K562 (cell line): ENCODE data around the gene TPD52L2. TPM values are rescaled to one million over a fixed set of nuclear protein-coding genes. Genes with fewer than 3 reads are reported as not detected.
A peak's percentile ranks its signal among the peaks of the same experiment; 100 is the strongest.

ENCODE experiments used
- ATF7 ChIP-seq: fragments of 450-650 bp; IDR thresholded peaks from 2 replicates; pipeline ENCODE4 v1.7.1; 2014; ENCODE audit warnings: mild to moderate bottlenecking, moderate library complexity
- CSDE1 ChIP-seq, 2 experiments: fragments of 450-650 bp; IDR thresholded peaks; 2 replicates each; pipeline ENCODE4 v1.6.1; 2016; ENCODE audit warnings: mild to moderate bottlenecking in 1 of 2
- CTBP1 ChIP-seq: fragments of 450-650 bp; IDR thresholded peaks from 2 replicates; pipeline ENCODE4 v1.6.1; 2016; ENCODE audit warnings: borderline replicate concordance
- CTCFL ChIP-seq: IDR thresholded peaks from 2 replicates; pipeline ENCODE4 v1.6.1; 2011; ENCODE audit warnings: borderline replicate concordance, low read depth, mild to moderate bottlenecking, moderate library complexity, low read length; ENCODE audit not compliant: insufficient read depth, poor library complexity, severe bottlenecking
- CXXC5 ChIP-seq: fragments of 250-450 bp; sonication (Bioruptor Pico); IDR thresholded peaks from 2 replicates; pipeline ENCODE4 v1.8.0; 2022; ENCODE audit warnings: inconsistent platforms, mild to moderate bottlenecking, moderate library complexity
- ERF ChIP-seq: fragments of 450-650 bp; formaldehyde crosslinking; IDR thresholded peaks from 2 replicates; pipeline ENCODE4 v1.4.0; 2020; ENCODE audit warnings: mild to moderate bottlenecking, mixed read lengths
- MITF ChIP-seq: IDR thresholded peaks from 2 replicates; pipeline ENCODE4 v1.6.1; 2014; ENCODE audit warnings: antibody characterized with exemption
- PKNOX1 ChIP-seq: fragments of 450-650 bp; IDR thresholded peaks from 2 replicates; pipeline ENCODE4 v1.6.1; 2016
- REST ChIP-seq, 2 experiments: fragments of 450-650 bp; formaldehyde crosslinking in 1 of 2; IDR thresholded peaks; 2 replicates each; pipeline versions ENCODE4 v1.4.0 to v1.6.1; 2014 to 2020; ENCODE audit warnings: mild to moderate bottlenecking in 2 of 2, borderline replicate concordance in 1 of 2, low read depth in 1 of 2
- SMAD3 ChIP-seq: fragments of 450-650 bp; formaldehyde crosslinking; conservative IDR thresholded peaks from 2 replicates; pipeline ENCODE4 v1.4.0; 2020; ENCODE audit warnings: mild to moderate bottlenecking
- SUPT5H ChIP-seq: fragments of 450-650 bp; IDR thresholded peaks from 2 replicates; pipeline ENCODE4 v1.6.1; 2016
- USF2 ChIP-seq: sonication (generic); formaldehyde crosslinking; IDR thresholded peaks from 2 replicates; pipeline ENCODE4 v1.5.0; 2020; ENCODE audit warnings: missing genetic modification reagents
- polyA plus RNA-seq, 8 experiments: library from polyadenylated mRNA; depleted of rRNA in 4 of 8; stranded (reverse) in 5 of 8; unstranded in 3 of 8; fragments of >200 nt; fragmentation: Nextera tagmentation in 2 of 8; fragmentation: Illumina TruSeq in 1 of 8; extraction: Ambion mirVana in 2 of 8; extraction: Trizol in 1 of 8; gene quantifications; 2 replicates each; pipeline versions ENCODE4 v1.2.1 to v1.2.3, GENCODE V29; 2011 to 2014; ENCODE audit warnings: inconsistent platforms in 1 of 8, missing spikeins in 1 of 8
- total RNA-seq, 7 experiments: library from RNA; depleted of rRNA in 6 of 7; stranded (reverse); fragments of >200 nt in 6 of 7; fragmentation: Illumina TruSeq in 2 of 7; extraction: Trizol in 2 of 7; gene quantifications; 2 replicates each; pipeline versions ENCODE4 v1.2.1 to v1.2.3, GENCODE V29; 2011 to 2021; ENCODE audit warnings: low replicate concordance in 1 of 7

The TPD52L2 gene
- total and polyA plus RNA-seq, 9 of the 15 experiments (the other 6 are each of a cell fraction or from before 2014, with no cell fraction given), result 1.9 to 117 (median 74.6) TPM

GRCh38 chr20:63819224-63819921 is 45.7 kb upstream of the TPD52L2 start (continued):
- peak; percentile 52; the same call in 1 of the 2 replicates for TF ChIP-seq REST (IDR thresholded peaks at IDR 0.05; ENCODE audit: borderline replicate concordance)
- TF ChIP-seq REST (CRISPR knock-in tag; IDR thresholded peaks at IDR 0.05; ENCODE audit: low read depth), result no peak
- no peak for TF ChIP-seq CSDE1 (IDR thresholded peaks at IDR 0.05)
- TF ChIP-seq SMAD3 (CRISPR knock-in tag), result no peak
- TF ChIP-seq ATF7, result 0 out of 2 replicates have a peak, but pooled peaks have one; percentile 30
- TF ChIP-seq ERF (CRISPR knock-in tag), result no peak
- 0 out of 2 replicates have a peak, but pooled peaks have one; percentile 11 for TF ChIP-seq USF2
- TF ChIP-seq PKNOX1, result peak; percentile 80
- TF ChIP-seq MITF, result peak; percentile 83
- peak; percentile 52; the same call in 1 of the 2 replicates for TF ChIP-seq CXXC5 (CRISPR knock-in tag)
- peak; percentile 31 for TF ChIP-seq CTCFL
- no peak for TF ChIP-seq SUPT5H
- TF ChIP-seq CTBP1, result 0 out of 2 replicates have a peak, but pooled peaks have one; percentile 30
